GM12891 (cell line): ENCODE results near the gene PRKCA.

Experiments
- POLR2A ChIP-seq: IDR thresholded peaks from 2 replicates; pipeline ENCODE4 v1.6.1; 2011; ENCODE audit warnings: low read depth, low read length, control low read depth
- POLR2AphosphoS5 ChIP-seq: IDR thresholded peaks from 2 replicates; pipeline ENCODE4 v1.6.1; 2011; ENCODE audit warnings: low read depth, low read length, control low read depth

- no peak for TF ChIP-seq POLR2A
- TF ChIP-seq POLR2AphosphoS5 = no peak
These were observed 165.4 kb downstream of the PRKCA start for GRCh38 chr17:66467766-66468165.
